Measurements from ENCODE around the gene SYNGR2.

The SYNGR2 gene

DNA sequence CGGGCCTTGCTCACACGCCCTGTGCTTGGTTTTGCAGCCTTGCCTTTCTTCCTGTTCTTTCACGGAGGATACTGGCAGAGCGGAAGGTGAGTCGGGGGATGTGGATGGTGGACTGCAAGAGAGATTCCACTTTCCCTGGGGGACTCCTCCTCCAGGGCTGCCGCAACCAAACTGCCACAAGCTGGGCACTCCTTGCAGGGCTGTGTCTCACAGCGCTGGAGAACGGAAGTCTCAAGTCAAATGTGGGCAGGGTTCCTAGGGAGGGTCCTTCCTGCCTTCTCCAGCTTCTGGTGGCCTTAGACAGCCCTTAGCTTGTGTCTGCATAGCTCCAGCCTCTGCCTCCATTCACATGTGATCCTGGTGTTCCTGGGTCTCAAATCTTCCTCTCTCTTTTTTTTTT is 34.3 kb downstream of the SYNGR2 start:
- TF ChIP-seq POLR2AphosphoS5 (IDR thresholded peaks at IDR 0.05; ENCODE audit: low read depth, low read length) (no peak), FOXP2 (optimal IDR thresholded peaks at IDR 0.05; ENCODE audit: borderline replicate concordance, extremely low read depth, extremely low read length, insufficient read depth) (no peak), SIN3A (IDR thresholded peaks at IDR 0.05; ENCODE audit: borderline replicate concordance, insufficient read depth, low read length) (no peak), TAF1 (IDR thresholded peaks at IDR 0.05; ENCODE audit: borderline replicate concordance, insufficient read depth, low read length) (no peak)
- TF ChIP-seq, protein P1, sequence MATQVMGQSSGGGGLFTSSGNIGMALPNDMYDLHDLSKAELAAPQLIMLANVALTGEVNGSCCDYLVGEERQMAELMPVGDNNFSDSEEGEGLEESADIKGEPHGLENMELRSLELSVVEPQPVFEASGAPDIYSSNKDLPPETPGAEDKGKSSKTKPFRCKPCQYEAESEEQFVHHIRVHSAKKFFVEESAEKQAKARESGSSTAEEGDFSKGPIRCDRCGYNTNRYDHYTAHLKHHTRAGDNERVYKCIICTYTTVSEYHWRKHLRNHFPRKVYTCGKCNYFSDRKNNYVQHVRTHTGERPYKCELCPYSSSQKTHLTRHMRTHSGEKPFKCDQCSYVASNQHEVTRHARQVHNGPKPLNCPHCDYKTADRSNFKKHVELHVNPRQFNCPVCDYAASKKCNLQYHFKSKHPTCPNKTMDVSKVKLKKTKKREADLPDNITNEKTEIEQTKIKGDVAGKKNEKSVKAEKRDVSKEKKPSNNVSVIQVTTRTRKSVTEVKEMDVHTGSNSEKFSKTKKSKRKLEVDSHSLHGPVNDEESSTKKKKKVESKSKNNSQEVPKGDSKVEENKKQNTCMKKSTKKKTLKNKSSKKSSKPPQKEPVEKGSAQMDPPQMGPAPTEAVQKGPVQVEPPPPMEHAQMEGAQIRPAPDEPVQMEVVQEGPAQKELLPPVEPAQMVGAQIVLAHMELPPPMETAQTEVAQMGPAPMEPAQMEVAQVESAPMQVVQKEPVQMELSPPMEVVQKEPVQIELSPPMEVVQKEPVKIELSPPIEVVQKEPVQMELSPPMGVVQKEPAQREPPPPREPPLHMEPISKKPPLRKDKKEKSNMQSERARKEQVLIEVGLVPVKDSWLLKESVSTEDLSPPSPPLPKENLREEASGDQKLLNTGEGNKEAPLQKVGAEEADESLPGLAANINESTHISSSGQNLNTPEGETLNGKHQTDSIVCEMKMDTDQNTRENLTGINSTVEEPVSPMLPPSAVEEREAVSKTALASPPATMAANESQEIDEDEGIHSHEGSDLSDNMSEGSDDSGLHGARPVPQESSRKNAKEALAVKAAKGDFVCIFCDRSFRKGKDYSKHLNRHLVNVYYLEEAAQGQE (IDR thresholded peaks at IDR 0.05; ENCODE audit: insufficient read depth in 1 of 2, low read depth in 2 of 2, low read length in 2 of 2), result no peak

DNA sequence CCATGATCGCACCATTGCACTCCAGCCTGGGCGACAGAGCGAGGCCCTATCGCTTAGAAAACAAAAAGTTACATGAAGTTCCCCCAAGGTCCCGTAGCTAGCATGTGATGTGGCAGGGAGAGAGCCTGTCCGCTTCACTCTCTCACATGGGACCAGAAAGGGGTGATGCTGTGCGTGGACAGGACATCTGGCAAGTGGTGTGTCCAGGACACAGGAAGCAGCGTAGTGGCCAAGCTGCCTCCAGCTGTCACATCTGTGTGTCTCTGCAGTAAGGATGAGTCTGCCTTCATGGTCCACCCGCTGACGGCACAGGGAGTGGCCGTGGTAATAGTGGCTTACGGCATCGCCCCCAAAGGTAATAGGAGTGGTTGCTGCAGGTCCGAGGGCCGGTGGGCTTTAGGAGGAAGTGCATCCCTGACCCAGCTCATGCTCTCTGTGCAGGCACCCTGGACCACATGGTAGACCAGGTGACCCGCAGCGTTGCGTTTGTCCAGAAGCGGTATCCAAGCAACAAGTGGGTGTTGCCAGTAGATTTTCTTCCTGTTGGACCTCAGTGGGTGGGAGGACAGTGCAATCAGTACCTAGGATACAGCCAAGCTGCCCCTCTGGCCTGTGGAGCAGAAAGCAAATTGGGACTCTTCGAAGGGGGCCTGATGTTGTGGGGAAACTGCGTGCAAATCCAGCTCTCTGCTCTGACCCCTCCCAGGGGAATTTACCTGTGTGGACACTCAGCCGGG is 36.2 kb downstream of the SYNGR2 start:
- TF ChIP-seq, protein P1 (IDR thresholded peaks at IDR 0.05; ENCODE audit: insufficient read depth in 1 of 2, low read depth in 2 of 2, low read length in 2 of 2), result no peak
- no peak for TF ChIP-seq SIN3A (IDR thresholded peaks at IDR 0.05; ENCODE audit: borderline replicate concordance, insufficient read depth, low read length)

DNA sequence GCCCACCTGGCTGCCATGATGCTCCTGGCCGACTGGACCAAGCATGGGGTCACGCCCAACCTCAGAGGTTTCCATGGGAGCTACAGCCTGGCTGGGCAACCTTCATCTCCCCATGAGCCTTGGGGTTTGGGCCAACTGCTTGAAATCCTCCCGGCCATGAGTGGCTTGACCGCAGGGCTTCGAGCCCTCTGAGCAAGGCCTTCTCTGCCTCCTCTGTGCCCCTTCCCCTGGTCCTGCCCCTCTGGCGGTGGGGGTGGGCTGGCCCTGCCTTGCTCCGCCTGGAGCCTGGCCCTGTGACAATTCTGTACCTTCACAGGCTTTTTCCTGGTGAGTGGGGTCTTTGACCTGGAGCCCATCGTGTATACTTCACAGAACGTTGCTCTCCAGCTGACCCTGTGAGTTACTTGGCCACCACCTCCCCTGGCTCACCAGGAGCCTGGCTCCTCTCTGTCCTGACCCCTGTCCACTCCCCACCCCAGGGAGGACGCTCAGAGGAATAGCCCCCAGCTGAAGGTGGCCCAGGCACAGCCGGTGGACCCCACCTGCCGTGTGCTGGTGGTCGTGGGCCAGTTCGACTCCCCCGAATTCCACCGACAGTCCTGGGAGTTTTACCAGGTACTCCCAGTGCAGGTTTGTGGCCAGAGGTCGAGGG is 36.9 kb downstream of the SYNGR2 start:
- TF ChIP-seq TAF1 (IDR thresholded peaks at IDR 0.05; ENCODE audit: borderline replicate concordance, insufficient read depth, low read length) (no peak), POLR2AphosphoS5 (IDR thresholded peaks at IDR 0.05; ENCODE audit: low read depth, low read length) (no peak), SIN3A (IDR thresholded peaks at IDR 0.05; ENCODE audit: borderline replicate concordance, insufficient read depth, low read length) (no peak), FOXP2 (optimal IDR thresholded peaks at IDR 0.05; ENCODE audit: borderline replicate concordance, extremely low read depth, extremely low read length, insufficient read depth) (no peak)
- TF ChIP-seq, protein P1 (IDR thresholded peaks at IDR 0.05; ENCODE audit: insufficient read depth in 1 of 2, low read depth in 2 of 2, low read length in 2 of 2), result no peak

DNA sequence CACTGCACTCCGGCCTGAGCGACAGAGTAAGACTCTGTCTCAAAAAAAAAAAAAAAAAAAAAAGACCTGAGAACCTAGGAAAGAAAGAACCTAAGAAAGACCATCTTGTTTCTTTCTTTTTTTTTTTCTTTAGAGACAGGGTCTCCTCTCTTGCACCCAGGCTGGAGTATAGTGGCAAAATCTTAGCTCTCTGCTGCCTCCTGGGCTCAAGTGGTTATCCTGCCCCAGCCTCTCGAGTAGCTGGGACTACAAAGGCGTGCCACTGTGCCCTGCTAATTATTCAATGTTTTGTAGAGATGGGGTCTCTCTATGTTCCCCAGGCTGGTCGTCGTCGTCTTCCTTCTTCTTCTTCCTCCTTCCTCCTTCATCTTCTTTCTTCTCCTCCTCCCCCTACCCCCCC is 37.9 kb downstream of the SYNGR2 start:
- no peak for TF ChIP-seq FOXP2 (optimal IDR thresholded peaks at IDR 0.05; ENCODE audit: borderline replicate concordance, extremely low read depth, extremely low read length, insufficient read depth)
- TF ChIP-seq, protein P1 (IDR thresholded peaks at IDR 0.05; ENCODE audit: insufficient read depth in 1 of 2, low read depth in 2 of 2, low read length in 2 of 2), result no peak
- TF ChIP-seq TAF1 (IDR thresholded peaks at IDR 0.05; ENCODE audit: borderline replicate concordance, insufficient read depth, low read length), result no peak
- no peak for TF ChIP-seq SIN3A (IDR thresholded peaks at IDR 0.05; ENCODE audit: borderline replicate concordance, insufficient read depth, low read length)
- TF ChIP-seq POLR2AphosphoS5 (IDR thresholded peaks at IDR 0.05; ENCODE audit: low read depth, low read length), result no peak
